Panc1 (cell line): ENCODE results near the gene QSOX1. TPM values are rescaled to one million over a fixed set of nuclear protein-coding genes. Genes with fewer than 3 reads are reported as not detected.

Experiments
- ATAC-seq: fragments of 200-7000 bp; cut with Tn5 transposase; 2 replicates; pipeline ENCODE4 v1.9.1; 2020; ENCODE audit warnings: mild to moderate bottlenecking, moderate library complexity
- BruUV-seq: library from RNA; stranded (reverse); fragments of 400-500 nt; replicated peaks from 2 replicates; lab custom pipeline; 2021; lab: Mats Ljungman, UMichigan
- CTCF ChIA-PET: fragments of 300-600 bp; sonication (Branson Sonifier 250); formaldehyde crosslinking; loops from one replicate; lab custom pipeline; 2022; ENCODE audit warnings: antibody characterized with exemption; lab: Charles Lee
- POLR2A ChIA-PET: fragments of 300-600 bp; sonication (Branson Sonifier 250); formaldehyde crosslinking; loops from one replicate; lab custom pipeline; 2022; ENCODE audit warnings: antibody characterized with exemption; lab: Charles Lee
- DNase-seq: peaks from one replicate; pipeline ENCODE4 v3.0.0-alpha.2; 2010; ENCODE audit warnings: low read depth, low spot score
- H3K27ac ChIP-seq: 2 replicates; pipeline ENCODE4 v1.5.1; 2011; ENCODE audit warnings: mild to moderate bottlenecking, low read length, inconsistent platforms
- H3K27me3 ChIP-seq: fragments of 200-500 bp; sonication (Bioruptor generic); 2 replicates; pipeline ENCODE4 v1.6.0; 2014; ENCODE audit warnings: low read length, inconsistent platforms; ENCODE audit not compliant: control insufficient read depth, insufficient read depth
- H3K36me3 ChIP-seq: fragments of 200-500 bp; sonication (Bioruptor generic); 2 replicates; pipeline ENCODE4 v1.5.1; 2014; ENCODE audit warnings: inconsistent platforms, mild to moderate bottlenecking, low read length, moderate library complexity; ENCODE audit not compliant: control insufficient read depth, insufficient read depth
- H3K4me1 ChIP-seq: 2 replicates; pipeline ENCODE4 v1.5.1; 2011; ENCODE audit warnings: inconsistent platforms, mild to moderate bottlenecking, low read length, moderate library complexity; ENCODE audit not compliant: control insufficient read depth, insufficient read depth
- H3K4me3 ChIP-seq, 2 experiments: 2 replicates each; pipeline ENCODE4 v1.5.1; 2011 to 2012; ENCODE audit warnings: low read depth in 2 of 2, low read length in 2 of 2, mild to moderate bottlenecking in 2 of 2, inconsistent platforms in 1 of 2, moderate library complexity in 1 of 2
- H3K9me3 ChIP-seq: fragments of 200-500 bp; sonication (Bioruptor generic); 2 replicates; pipeline ENCODE4 v1.5.1; 2014; ENCODE audit warnings: low read depth, mild to moderate bottlenecking, inconsistent platforms, low read length, moderate library complexity; ENCODE audit not compliant: control insufficient read depth, insufficient read depth
- CTCF ChIP-seq: fragments of 450-650 bp; IDR thresholded peaks from 2 replicates; pipeline ENCODE4 v1.5.1; 2017; ENCODE audit warnings: mild to moderate bottlenecking
- POLR2AphosphoS5 ChIP-seq: IDR thresholded peaks from 2 replicates; pipeline ENCODE4 v1.6.1; 2012; ENCODE audit warnings: mild to moderate bottlenecking, low read depth, low read length, moderate library complexity
- REST ChIP-seq, 2 experiments: IDR thresholded peaks; 2 replicates each; pipeline ENCODE4 v1.6.1; 2011 to 2012; ENCODE audit warnings: low read depth in 2 of 2, control low read depth in 1 of 2, low read length in 1 of 2, mild to moderate bottlenecking in 1 of 2, moderate library complexity in 1 of 2; ENCODE audit not compliant: insufficient read depth in 1 of 2
- SIN3A ChIP-seq: IDR thresholded peaks from 2 replicates; pipeline ENCODE4 v1.6.1; 2012; ENCODE audit warnings: low read depth, mild to moderate bottlenecking, low read length, moderate library complexity, borderline replicate concordance; ENCODE audit not compliant: insufficient read depth
- TCF7L2 ChIP-seq: IDR thresholded peaks from 2 replicates; pipeline ENCODE4 v1.6.1; 2011; ENCODE audit warnings: mild to moderate bottlenecking, low read depth, low read length, inconsistent platforms
- in situ Hi-C: cut with HindIII; loops from 2 replicates; pipeline ENCODE4 v1.10.0; 2016; ENCODE audit warnings: low sequenced_read_pairs, low pct_unique_long_range_greater_than_20kb
- intact Hi-C: fragments of 100-400 bp; cut with micrococcal nuclease; formaldehyde crosslinking; loops from one replicate; pipeline ENCODE4 v1.10.0; 2022; ENCODE audit not compliant: unreplicated experiment
- total RNA-seq: library from RNA; stranded (reverse); gene quantifications from one replicate; pipeline ENCODE4 v1.2.1, GENCODE V29; 2021; ENCODE audit not compliant: unreplicated experiment

The QSOX1 gene
- total RNA-seq, 1 experiment from 2014 or later = 152 TPM

GRCh38 chr1:180163041-180163440 is 8.4 kb downstream of the QSOX1 start:
- TF ChIP-seq REST (IDR thresholded peaks at IDR 0.05; ENCODE audit: insufficient read depth in 1 of 2, low read depth in 2 of 2, low read length in 1 of 2) (no peak), TCF7L2 (no peak), CTCF (no peak)
- no peaks in the 10 kb centered on the region for H3K9me3 ChIP-seq
- H3K4me3 ChIP-seq = no peak overlapping the region
- ATAC-seq (no peak), DNase-seq (no peak)
- ChIA-PET CTCF (interaction anchor here (0.7 kb wide), 1 partner anchor 468 kb away, joined by 4 read pairs; no protein-coding TSS in a partner anchor), POLR2A (no interaction called here)
- in situ Hi-C loops = no loop called here
- no peaks in the 10 kb centered on the region; the same call in 1 of the 2 replicates for H3K36me3 ChIP-seq
- H3K4me1 ChIP-seq = peaks cover 4% of the 10 kb centered on the region; the same call in 1 of the 2 replicates
- H3K27ac ChIP-seq = no peak overlapping the region
- BruUV-seq = no TSS peak
- intact Hi-C loops = no loop called here
- no peaks in the 10 kb centered on the region for H3K27me3 ChIP-seq

- in situ Hi-C loops (no loop called here), intact Hi-C loops (no loop called here)
- ChIA-PET CTCF (interaction anchor here (0.5 kb wide), 1 partner anchor 323 kb away, joined by 4 read pairs; no protein-coding TSS in a partner anchor), POLR2A (no interaction called here)
- Histone ChIP-seq H3K4me1 (peaks cover 4% of the 10 kb centered on the region; the same call in 1 of the 2 replicates), H3K27ac (no peak overlapping the region), H3K27me3 (no peaks in the 10 kb centered on the region), H3K4me3 (no peak overlapping the region), H3K36me3 (no peaks in the 10 kb centered on the region; the same call in 1 of the 2 replicates), H3K9me3 (no peaks in the 10 kb centered on the region)
- TF ChIP-seq POLR2AphosphoS5 (no peak), TCF7L2 (no peak), SIN3A (no peak), REST (IDR thresholded peaks at IDR 0.05; ENCODE audit: insufficient read depth in 1 of 2, low read depth in 2 of 2, low read length in 1 of 2) (no peak), CTCF (no peak)
- no TSS peak for BruUV-seq
- ATAC-seq (no peak), DNase-seq (no peak)
These were observed 10.4 kb downstream of the QSOX1 start for GRCh38 chr1:180165096-180165495.
